Heart left ventricle (tissue), 13 donors: ENCODE data around the gene COMMD9.

ENCODE experiments used
- CTCF ChIP-seq, 12 donors: fragments of 200-600 bp; sonication (generic) in 4 of 12; IDR thresholded peaks; one replicate each; pipeline versions ENCODE4 v1.5.0 to v1.8.0; 2018 to 2022; ENCODE audit warnings: antibody characterized with exemption in 12 of 12, mild to moderate bottlenecking in 5 of 12
- POLR2A ChIP-seq, 2 donors: fragments of 450-650 bp; IDR thresholded peaks; one replicate each; pipeline ENCODE4 v1.6.1; 2017; ENCODE audit warnings: antibody characterized with exemption in 2 of 2, mild to moderate bottlenecking in 2 of 2, moderate library complexity in 2 of 2
- donor health status: ischemic (EF 13 %, LVEDD 7.1; RV severe dilation, severe dysfunction).
- donor health status: DM: no; HTN: yes; CAD: no.
- donor health status: DM: no; HTN: no; CAD: no.
- donor health status: ischemic (EF 25% LVEDD 6.9; RV normal size, moderate dysfunction).
- donor health status: ischemic (EF 25% LVEDD 5.7; RV mildly dilated, moderate dysfunction).
- donor health status: ischemic (EF 35%, LVEDD 5.7; RV mildly dilated, moderate dysfunction).
- donor health status: nonischemic (EF 11% LVEDD 7.7; RV severe dilation, severe dysfunction).
- donor health status: DM: yes; HTN: yes; CAD: no.
- donor health status: PGD.
- donor health status: ischemic (EF 29% LVEDD 5.4; RV normal size, mild dysfunction).
- donor health status: nonischemic (EF 23%, LVEDD 6.1; RV moderate dilation, normal function).

- TF ChIP-seq POLR2A (IDR thresholded peaks at IDR 0.05) (no peak), CTCF (IDR thresholded peaks at IDR 0.05) (no peak)
Measured at GRCh38 chr11:36240801-36241200, 48.4 kb downstream of the COMMD9 start.
